ENCODE measurements around the gene BRI3BP. TPM values are rescaled to one million over a fixed set of nuclear protein-coding genes. Genes with fewer than 3 reads are reported as not detected.
A peak's percentile ranks its signal among the peaks of the same experiment; 100 is the strongest.
"Not testable (repeated sequence)": the region's sequence is repeated elsewhere in the genome, so short reads cannot be mapped to it uniquely, and the experiment has no call there.

Gene BRI3BP
- total and polyA plus RNA-seq, 9 donors, result 0.95 to 6.1 (median 2.6) TPM

DNA sequence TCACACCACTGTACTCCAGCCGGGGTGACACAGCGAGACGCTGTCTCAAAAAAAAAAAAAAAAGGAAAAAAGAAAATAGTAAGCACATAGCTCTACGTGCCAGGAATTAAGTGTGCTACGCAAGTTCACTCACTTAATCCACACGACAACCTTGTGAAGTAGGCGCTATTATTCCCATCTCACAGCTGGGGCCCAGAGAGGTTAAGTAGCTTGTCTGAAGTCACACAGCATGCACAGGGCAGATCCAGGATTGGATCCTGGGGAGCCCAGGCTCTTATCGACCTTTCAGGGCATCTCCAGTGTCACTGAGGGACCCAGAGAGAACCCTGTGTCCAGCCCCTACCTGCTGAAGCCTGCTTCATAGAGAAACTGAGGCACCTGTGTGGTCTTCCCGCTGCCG lies 16.4 kb upstream of the BRI3BP start:
- no peak overlapping the region for H3K27ac ChIP-seq
- H3K27me3 ChIP-seq, result no peaks in the 10 kb centered on the region
- intact Hi-C loops (cut with DNase I), result no loop called here
- H3K36me3 ChIP-seq, result no peaks in the 10 kb centered on the region
- DNase-seq, result no peak
- TF ChIP-seq POLR2A (IDR thresholded peaks at IDR 0.05) (no peak), EP300 (IDR thresholded peaks at IDR 0.05) (no peak)
- TF ChIP-seq, protein P1, sequence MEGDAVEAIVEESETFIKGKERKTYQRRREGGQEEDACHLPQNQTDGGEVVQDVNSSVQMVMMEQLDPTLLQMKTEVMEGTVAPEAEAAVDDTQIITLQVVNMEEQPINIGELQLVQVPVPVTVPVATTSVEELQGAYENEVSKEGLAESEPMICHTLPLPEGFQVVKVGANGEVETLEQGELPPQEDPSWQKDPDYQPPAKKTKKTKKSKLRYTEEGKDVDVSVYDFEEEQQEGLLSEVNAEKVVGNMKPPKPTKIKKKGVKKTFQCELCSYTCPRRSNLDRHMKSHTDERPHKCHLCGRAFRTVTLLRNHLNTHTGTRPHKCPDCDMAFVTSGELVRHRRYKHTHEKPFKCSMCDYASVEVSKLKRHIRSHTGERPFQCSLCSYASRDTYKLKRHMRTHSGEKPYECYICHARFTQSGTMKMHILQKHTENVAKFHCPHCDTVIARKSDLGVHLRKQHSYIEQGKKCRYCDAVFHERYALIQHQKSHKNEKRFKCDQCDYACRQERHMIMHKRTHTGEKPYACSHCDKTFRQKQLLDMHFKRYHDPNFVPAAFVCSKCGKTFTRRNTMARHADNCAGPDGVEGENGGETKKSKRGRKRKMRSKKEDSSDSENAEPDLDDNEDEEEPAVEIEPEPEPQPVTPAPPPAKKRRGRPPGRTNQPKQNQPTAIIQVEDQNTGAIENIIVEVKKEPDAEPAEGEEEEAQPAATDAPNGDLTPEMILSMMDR (IDR thresholded peaks at IDR 0.05), result no peak
- H3K4me1 ChIP-seq (ENCODE audit: insufficient read depth), result no peaks in the 10 kb centered on the region
- H3K4me3 ChIP-seq, result no peak overlapping the region
- 93 to 98% (median 96%) methylated on average over 10 of the region's 10 CpGs for WGBS, 3 donors
- no peaks in the 10 kb centered on the region for H3K9me3 ChIP-seq

DNA sequence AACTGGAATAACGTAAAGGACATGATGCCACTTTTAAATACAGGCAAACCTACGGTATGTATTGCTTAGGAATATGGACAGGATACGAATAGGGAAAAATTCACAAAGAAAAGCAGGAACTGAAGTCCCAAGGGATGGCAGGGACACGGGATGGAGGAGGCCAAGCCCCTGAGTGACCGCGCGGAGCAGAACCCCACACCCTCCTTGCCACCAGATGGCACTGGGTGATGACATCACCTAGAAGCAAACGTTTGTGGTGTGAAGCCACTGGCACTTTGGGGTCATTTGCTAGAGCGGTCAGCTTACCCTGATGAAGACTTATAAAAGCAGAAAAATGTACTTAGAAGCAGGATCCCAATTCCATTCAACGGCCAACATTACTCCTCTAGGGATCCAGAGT lies 13.9 kb upstream of the BRI3BP start:
- Histone ChIP-seq H3K27me3 (no peaks in the 10 kb centered on the region), H3K4me1 (ENCODE audit: insufficient read depth) (no peaks in the 10 kb centered on the region), H3K27ac (no peak overlapping the region), H3K36me3 (no peaks in the 10 kb centered on the region), H3K4me3 (no peak overlapping the region), H3K9me3 (no peaks in the 10 kb centered on the region)
- 78 to 81% (median 79%) methylated on average over 10 of the region's 10 CpGs for WGBS, 3 donors
- no peak for TF ChIP-seq POLR2A (IDR thresholded peaks at IDR 0.05)
- TF ChIP-seq, protein P1 (IDR thresholded peaks at IDR 0.05), result no peak
- no peak for TF ChIP-seq EP300 (IDR thresholded peaks at IDR 0.05)
- DNase-seq, result no peak
- intact Hi-C loops (cut with DNase I), result no loop called here

DNA sequence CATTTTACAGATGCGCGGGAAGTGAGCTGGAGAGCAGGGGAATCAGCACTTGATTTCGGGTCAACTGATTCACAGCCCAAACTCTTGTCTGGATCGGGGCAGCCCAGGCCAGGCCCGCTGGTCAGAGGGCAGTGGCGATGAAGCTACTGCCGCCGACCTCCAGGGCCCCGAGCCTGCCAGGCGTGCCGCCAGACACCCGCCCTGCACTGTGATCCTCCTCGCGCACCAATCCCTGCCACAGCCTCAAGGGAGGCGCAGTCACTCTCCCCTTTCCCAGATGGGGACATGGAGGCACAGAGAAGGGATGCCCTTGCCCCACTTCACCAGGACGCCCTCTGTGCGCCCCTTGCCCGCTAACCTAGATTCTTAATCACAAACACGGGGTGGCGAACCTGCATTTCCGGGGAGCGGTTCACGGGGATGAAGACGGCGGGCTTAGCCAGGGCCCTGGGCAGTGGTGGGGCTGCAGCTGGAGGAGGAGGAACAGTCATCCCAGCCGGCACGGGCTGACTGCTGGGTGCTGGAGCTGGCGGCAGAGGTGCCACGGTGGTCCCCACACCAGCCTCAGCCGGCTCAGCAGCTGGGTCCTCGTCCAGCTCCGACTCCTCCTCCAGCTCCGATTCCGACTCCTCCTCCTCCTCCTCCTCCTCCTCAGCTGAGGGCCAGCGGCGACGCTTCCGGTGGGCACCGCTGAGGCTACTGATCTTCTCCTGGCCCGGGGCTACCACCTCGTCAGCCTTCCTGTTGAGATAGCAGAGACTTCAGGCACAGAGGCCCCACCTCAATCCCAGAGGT lies 13.2 kb upstream of the BRI3BP start:
- Histone ChIP-seq H3K36me3 (no peaks in the 10 kb centered on the region), H3K9me3 (no peaks in the 10 kb centered on the region), H3K4me3 (no peak overlapping the region), H3K27ac (no peak overlapping the region), H3K27me3 (no peaks in the 10 kb centered on the region), H3K4me1 (ENCODE audit: insufficient read depth) (no peaks in the 10 kb centered on the region)
- whole genome bisulfite sequencing, 3 donors, result 89 to 93% (median 90%) methylated on average over 41 of the region's 41 CpGs
- intact Hi-C loops (cut with DNase I), result no loop called here
- TF ChIP-seq EP300 (IDR thresholded peaks at IDR 0.05) (no peak), POLR2A (IDR thresholded peaks at IDR 0.05) (no peak)
- TF ChIP-seq, protein P1 (IDR thresholded peaks at IDR 0.05), result no peak
- DNase-seq, result no peak

DNA sequence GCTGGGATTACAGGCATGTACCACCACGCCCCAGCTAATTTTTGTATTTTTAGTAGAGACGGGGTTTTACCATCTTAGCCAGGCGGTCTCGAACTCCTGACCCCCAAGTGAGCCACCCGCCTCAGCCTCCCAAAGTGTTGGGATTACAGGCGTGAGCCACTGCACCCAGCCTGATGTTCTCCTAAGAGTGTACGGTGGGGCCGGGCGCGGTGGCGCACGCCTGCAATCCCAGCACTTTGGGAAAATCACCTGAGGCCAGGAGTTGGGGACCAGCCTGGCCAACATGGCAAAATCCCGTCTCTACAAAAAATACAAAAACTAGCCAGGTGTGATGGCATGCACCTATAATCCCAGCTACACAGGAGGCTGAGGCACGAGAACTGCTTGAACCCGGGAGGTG lies 6.6 kb upstream of the BRI3BP start:
- 92 to 96% (median 96%) methylated on average over 15 of the region's 15 CpGs for WGBS, 3 donors
- H3K4me1 ChIP-seq (ENCODE audit: insufficient read depth); intact Hi-C loops (cut with DNase I): not testable (repeated sequence)

DNA sequence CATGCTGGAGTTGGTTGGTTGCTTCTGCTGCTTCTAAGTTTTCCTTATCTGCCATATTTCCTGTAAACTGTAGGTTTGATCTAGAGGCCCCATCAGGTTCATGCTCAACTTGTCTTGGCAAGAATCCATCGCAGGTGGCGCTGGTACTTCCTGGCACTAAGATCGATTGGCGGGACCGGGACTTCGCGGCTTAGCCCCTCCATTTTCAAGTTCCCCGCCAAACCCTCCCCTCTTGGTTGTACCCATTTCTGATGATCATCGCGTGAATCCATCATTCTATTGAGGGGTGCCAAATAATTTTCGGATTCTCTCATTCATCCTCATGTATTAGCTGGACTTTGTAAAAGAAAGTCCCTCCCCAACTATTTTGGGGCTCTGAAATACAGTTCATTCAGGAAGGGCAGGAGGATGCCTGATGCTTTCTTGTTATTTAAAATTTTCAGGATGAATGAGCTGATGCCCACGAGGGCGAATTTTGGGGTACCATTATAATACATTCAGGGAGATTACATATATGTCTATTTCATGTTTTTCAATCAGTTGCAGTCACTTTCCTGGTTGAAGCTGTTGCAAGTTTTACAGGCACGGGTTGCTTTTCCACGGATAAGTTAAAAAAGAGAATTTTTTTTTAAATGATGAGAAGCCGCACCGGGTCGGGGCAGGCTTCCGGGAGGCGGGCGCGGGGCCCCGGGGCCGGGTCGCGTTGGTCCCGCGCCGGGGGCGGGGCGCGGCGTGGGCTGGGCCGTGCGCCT lies 395 bp upstream of the BRI3BP start:
- peak overlapping the region; percentile 50 for H3K4me3 ChIP-seq
- intact Hi-C loops (cut with DNase I), result no loop called here
- peaks cover under 1% of the 10 kb centered on the region for H3K4me1 ChIP-seq (ENCODE audit: insufficient read depth)
- no peak for DNase-seq
- no peaks in the 10 kb centered on the region for H3K9me3 ChIP-seq
- no peaks in the 10 kb centered on the region for H3K36me3 ChIP-seq
- H3K27me3 ChIP-seq, result no peaks in the 10 kb centered on the region
- 1 to 2% (median 2%) methylated on average over 29 to 35 of the region's 35 CpGs for WGBS, 3 donors
- TF ChIP-seq, protein P1 (IDR thresholded peaks at IDR 0.05), result no peak
- TF ChIP-seq POLR2A (IDR thresholded peaks at IDR 0.05) (no peak), EP300 (IDR thresholded peaks at IDR 0.05) (no peak)
- no peak overlapping the region for H3K27ac ChIP-seq

More for the DNA sequence above, 6.6 kb upstream of the BRI3BP start:
- H3K4me3 ChIP-seq, DNase-seq, H3K27ac ChIP-seq, H3K9me3 ChIP-seq, H3K36me3 ChIP-seq, H3K27me3 ChIP-seq: not testable (repeated sequence)

Data from ovary (tissue), 9 donors.